HCT116 (cell line): ENCODE data around the gene TM7SF3.

ENCODE experiments used
- CEBPB ChIP-seq: IDR thresholded peaks from 2 replicates; pipeline ENCODE4 v1.6.1; 2012; ENCODE audit warnings: low read depth
- JUND ChIP-seq: IDR thresholded peaks from 2 replicates; pipeline ENCODE4 v1.6.1; 2012
- POLR2A ChIP-seq: IDR thresholded peaks from 2 replicates; pipeline ENCODE4 v1.7.0; 2011; ENCODE audit warnings: borderline replicate concordance; ENCODE audit not compliant: insufficient read depth, insufficient read length; ENCODE audit errors: extremely low read depth
- POLR2AphosphoS5 ChIP-seq: IDR thresholded peaks from 2 replicates; pipeline ENCODE4 v1.6.1; 2011; ENCODE audit warnings: mild to moderate bottlenecking, low read depth, low read length, moderate library complexity
- SRF ChIP-seq: IDR thresholded peaks from 2 replicates; pipeline ENCODE4 v1.6.1; 2012; ENCODE audit warnings: low read depth
- TCF7L2 ChIP-seq: IDR thresholded peaks from 2 replicates; pipeline ENCODE4 v1.7.0; 2011; ENCODE audit warnings: borderline replicate concordance, inconsistent platforms; ENCODE audit not compliant: insufficient read depth, insufficient read length; ENCODE audit errors: extremely low read depth
- YY1 ChIP-seq: IDR thresholded peaks from 2 replicates; pipeline ENCODE4 v1.6.1; 2011; ENCODE audit warnings: low read length, low read depth, moderate library complexity, mild to moderate bottlenecking; ENCODE audit not compliant: insufficient replicate concordance; ENCODE audit errors: extremely low read depth
- TF ChIP-seq, protein P1 (sequence below), 3 experiments: fragments of 200-600 bp in 1 of 3; sonication (generic) in 1 of 3; IDR thresholded peaks in 2 of 3; conservative IDR thresholded peaks in 1 of 3; 2 replicates each; pipeline ENCODE4 v1.5.1; 2012 to 2017; ENCODE audit warnings: low read depth in 2 of 3, low read length in 2 of 3, antibody characterized with exemption in 1 of 3, borderline replicate concordance in 1 of 3, control low read depth in 1 of 3, mild to moderate bottlenecking in 1 of 3, mixed read lengths in 1 of 3, mixed run types in 1 of 3, moderate library complexity in 1 of 3; ENCODE audit not compliant: insufficient read depth in 1 of 3
- TF ChIP-seq, protein P2 (sequence below): IDR thresholded peaks from 2 replicates; pipeline ENCODE4 v1.6.1; 2012; ENCODE audit warnings: low read depth
- TF ChIP-seq, protein P3 (sequence below): IDR thresholded peaks from 2 replicates; pipeline ENCODE4 v1.6.1; 2012

DNA sequence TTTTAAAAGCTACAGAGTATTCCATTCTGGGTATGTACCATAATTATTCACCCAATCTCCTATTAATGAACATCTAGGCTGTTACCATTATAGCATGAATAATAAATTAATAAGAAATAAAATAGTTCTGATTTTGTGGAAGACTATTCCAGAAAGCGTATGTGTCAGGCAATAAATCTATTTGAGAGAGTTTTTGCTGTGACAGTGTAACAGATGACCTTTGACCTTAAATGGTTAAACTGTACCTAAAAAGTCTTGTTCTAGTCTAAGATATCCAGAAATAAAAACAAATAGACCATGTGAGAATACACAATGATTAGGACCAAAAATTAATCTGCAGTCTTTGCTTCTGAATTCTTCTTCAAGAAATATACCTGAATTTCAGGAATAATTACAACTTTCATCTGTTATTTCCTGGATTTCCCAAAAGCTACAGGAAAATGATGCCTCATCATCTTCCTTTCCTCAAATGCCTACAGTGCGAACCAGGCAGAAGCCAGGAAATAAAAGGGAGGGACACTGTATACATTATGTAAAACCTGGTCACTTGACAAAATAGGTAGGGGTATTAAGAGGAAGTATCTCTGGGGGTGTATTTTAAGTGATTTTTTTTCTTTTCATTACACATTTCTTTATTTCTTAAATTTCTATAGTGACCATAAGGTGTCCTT, 7.3 kb downstream of the TM7SF3 start:
- TF ChIP-seq, protein P1, sequence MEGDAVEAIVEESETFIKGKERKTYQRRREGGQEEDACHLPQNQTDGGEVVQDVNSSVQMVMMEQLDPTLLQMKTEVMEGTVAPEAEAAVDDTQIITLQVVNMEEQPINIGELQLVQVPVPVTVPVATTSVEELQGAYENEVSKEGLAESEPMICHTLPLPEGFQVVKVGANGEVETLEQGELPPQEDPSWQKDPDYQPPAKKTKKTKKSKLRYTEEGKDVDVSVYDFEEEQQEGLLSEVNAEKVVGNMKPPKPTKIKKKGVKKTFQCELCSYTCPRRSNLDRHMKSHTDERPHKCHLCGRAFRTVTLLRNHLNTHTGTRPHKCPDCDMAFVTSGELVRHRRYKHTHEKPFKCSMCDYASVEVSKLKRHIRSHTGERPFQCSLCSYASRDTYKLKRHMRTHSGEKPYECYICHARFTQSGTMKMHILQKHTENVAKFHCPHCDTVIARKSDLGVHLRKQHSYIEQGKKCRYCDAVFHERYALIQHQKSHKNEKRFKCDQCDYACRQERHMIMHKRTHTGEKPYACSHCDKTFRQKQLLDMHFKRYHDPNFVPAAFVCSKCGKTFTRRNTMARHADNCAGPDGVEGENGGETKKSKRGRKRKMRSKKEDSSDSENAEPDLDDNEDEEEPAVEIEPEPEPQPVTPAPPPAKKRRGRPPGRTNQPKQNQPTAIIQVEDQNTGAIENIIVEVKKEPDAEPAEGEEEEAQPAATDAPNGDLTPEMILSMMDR (IDR thresholded peaks at IDR 0.05 in 2 of 3, conservative IDR thresholded peaks at IDR 0.05 in 1 of 3; ENCODE audit: borderline replicate concordance in 1 of 3, insufficient read depth in 1 of 3, low read depth in 2 of 3, low read length in 2 of 3): no peak
- TF ChIP-seq POLR2AphosphoS5: no peak
- TF ChIP-seq, protein P2, sequence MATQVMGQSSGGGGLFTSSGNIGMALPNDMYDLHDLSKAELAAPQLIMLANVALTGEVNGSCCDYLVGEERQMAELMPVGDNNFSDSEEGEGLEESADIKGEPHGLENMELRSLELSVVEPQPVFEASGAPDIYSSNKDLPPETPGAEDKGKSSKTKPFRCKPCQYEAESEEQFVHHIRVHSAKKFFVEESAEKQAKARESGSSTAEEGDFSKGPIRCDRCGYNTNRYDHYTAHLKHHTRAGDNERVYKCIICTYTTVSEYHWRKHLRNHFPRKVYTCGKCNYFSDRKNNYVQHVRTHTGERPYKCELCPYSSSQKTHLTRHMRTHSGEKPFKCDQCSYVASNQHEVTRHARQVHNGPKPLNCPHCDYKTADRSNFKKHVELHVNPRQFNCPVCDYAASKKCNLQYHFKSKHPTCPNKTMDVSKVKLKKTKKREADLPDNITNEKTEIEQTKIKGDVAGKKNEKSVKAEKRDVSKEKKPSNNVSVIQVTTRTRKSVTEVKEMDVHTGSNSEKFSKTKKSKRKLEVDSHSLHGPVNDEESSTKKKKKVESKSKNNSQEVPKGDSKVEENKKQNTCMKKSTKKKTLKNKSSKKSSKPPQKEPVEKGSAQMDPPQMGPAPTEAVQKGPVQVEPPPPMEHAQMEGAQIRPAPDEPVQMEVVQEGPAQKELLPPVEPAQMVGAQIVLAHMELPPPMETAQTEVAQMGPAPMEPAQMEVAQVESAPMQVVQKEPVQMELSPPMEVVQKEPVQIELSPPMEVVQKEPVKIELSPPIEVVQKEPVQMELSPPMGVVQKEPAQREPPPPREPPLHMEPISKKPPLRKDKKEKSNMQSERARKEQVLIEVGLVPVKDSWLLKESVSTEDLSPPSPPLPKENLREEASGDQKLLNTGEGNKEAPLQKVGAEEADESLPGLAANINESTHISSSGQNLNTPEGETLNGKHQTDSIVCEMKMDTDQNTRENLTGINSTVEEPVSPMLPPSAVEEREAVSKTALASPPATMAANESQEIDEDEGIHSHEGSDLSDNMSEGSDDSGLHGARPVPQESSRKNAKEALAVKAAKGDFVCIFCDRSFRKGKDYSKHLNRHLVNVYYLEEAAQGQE: no peak
- TF ChIP-seq, protein P3, sequence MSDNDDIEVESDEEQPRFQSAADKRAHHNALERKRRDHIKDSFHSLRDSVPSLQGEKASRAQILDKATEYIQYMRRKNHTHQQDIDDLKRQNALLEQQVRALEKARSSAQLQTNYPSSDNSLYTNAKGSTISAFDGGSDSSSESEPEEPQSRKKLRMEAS: no peak
- TF ChIP-seq SRF: no peak
- TF ChIP-seq JUND: no peak
- TF ChIP-seq CEBPB: no peak
- no peak for TF ChIP-seq YY1
- no peak for TF ChIP-seq TCF7L2
- no peak for TF ChIP-seq POLR2A
